ENCODE results near the gene C16orf74. TPM values are rescaled to one million over a fixed set of nuclear protein-coding genes. Genes with fewer than 3 reads are reported as not detected.

Gene C16orf74
- polyA plus RNA-seq, 6 donors from 2014 or later = 106 to 243 (median 143) TPM

GRCh38 chr16:85752511-85753420 lies 1.9 kb upstream of the C16orf74 start:
- DNase-seq (peak; percentile 35), ATAC-seq (ENCODE audit: low read depth in 2 of 2) (no peak)
- Mint-ChIP-seq H3K36me3 (no peaks in the 10 kb centered on the region), H3K27ac (peak overlapping the region; percentile 9 to 100 (median 92)), H3K9me3 (peaks cover 0 to 2% (median 0%) of the 10 kb centered on the region in 7 donors), H3K4me3 (peak overlapping the region; percentile 58 to 96 (median 84)), H3K27me3 (no peaks in the 10 kb centered on the region), H3K4me1 (peaks cover 65 to 82% (median 76%) of the 10 kb centered on the region in 3 donors)

GRCh38 chr16:85751698-85752501 lies 1.0 kb upstream of the C16orf74 start:
- peaks cover 64 to 82% (median 81%) of the 10 kb centered on the region in 3 donors for H3K4me1 Mint-ChIP-seq
- H3K27me3 Mint-ChIP-seq = no peaks in the 10 kb centered on the region
- peak overlapping the region; percentile 73 to 96 (median 88) for H3K4me3 Mint-ChIP-seq
- ATAC-seq (ENCODE audit: low read depth in 2 of 2) (no peak), DNase-seq (peak; percentile 19)
- H3K36me3 Mint-ChIP-seq = no peaks in the 10 kb centered on the region
- H3K27ac Mint-ChIP-seq = peak overlapping the region in 5 of 6 donors; percentile 55 to 100 (median 85)
- no peaks in the 10 kb centered on the region for H3K9me3 Mint-ChIP-seq

GRCh38 chr16:85750146-85750826 lies 610 bp downstream of the C16orf74 start:
- Mint-ChIP-seq H3K36me3 (no peaks in the 10 kb centered on the region), H3K27me3 (no peaks in the 10 kb centered on the region), H3K4me3 (peak overlapping the region; percentile 94 to 99 (median 96)), H3K9me3 (no peaks in the 10 kb centered on the region), H3K27ac (peak overlapping the region; percentile 61 to 97 (median 89)), H3K4me1 (peaks cover 60 to 82% (median 76%) of the 10 kb centered on the region in 3 donors)
- ATAC-seq (ENCODE audit: low read depth in 2 of 2) (peak; percentile 51 to 59), DNase-seq (peak; percentile 55)

GRCh38 chr16:85749771-85750145 lies 1.1 kb downstream of the C16orf74 start:
- H3K36me3 Mint-ChIP-seq = no peaks in the 10 kb centered on the region
- H3K4me3 Mint-ChIP-seq = peak overlapping the region; percentile 94 to 99 (median 96)
- no peaks in the 10 kb centered on the region for H3K9me3 Mint-ChIP-seq
- peak overlapping the region in 4 of 6 donors; percentile 87 to 97 (median 92) for H3K27ac Mint-ChIP-seq
- H3K4me1 Mint-ChIP-seq = peaks cover 57 to 80% (median 71%) of the 10 kb centered on the region in 3 donors
- no peaks in the 10 kb centered on the region for H3K27me3 Mint-ChIP-seq
- DNase-seq (no peak), ATAC-seq (ENCODE audit: low read depth in 2 of 2) (no peak)

- DNase-seq = no peak
- Mint-ChIP-seq H3K9me3 (no peaks in the 10 kb centered on the region), H3K27ac (peak overlapping the region; percentile 53 to 94 (median 76)), H3K27me3 (no peaks in the 10 kb centered on the region), H3K4me3 (peak overlapping the region; percentile 56 to 87 (median 64)), H3K36me3 (no peaks in the 10 kb centered on the region), H3K4me1 (peaks cover 32 to 64% (median 40%) of the 10 kb centered on the region in 3 donors)
- ATAC-seq (ENCODE audit: low read depth in 2 of 2) = no peak
Observed at GRCh38 chr16:85746460-85747215, 4.3 kb downstream of the C16orf74 start.

GRCh38 chr16:85738923-85739715 lies 11.8 kb downstream of the C16orf74 start:
- no peak overlapping the region for H3K4me3 Mint-ChIP-seq
- DNase-seq = no peak
- ATAC-seq (ENCODE audit: low read depth in 2 of 2) = no peak
- H3K36me3 Mint-ChIP-seq = peaks cover 0 to 4% of the 10 kb centered on the region in 2 donors
- H3K4me1 Mint-ChIP-seq = peaks cover 26 to 59% (median 33%) of the 10 kb centered on the region in 3 donors
- H3K9me3 Mint-ChIP-seq = no peaks in the 10 kb centered on the region
- no peaks in the 10 kb centered on the region for H3K27me3 Mint-ChIP-seq
- H3K27ac Mint-ChIP-seq = peak overlapping the region in 1 of 6 donors; percentile 63

- Mint-ChIP-seq H3K4me1 (peaks cover 25 to 55% (median 38%) of the 10 kb centered on the region in 3 donors), H3K36me3 (peaks cover 0 to 8% of the 10 kb centered on the region in 2 donors), H3K4me3 (peak overlapping the region in 4 of 8 donors; percentile 15 to 77 (median 72)), H3K9me3 (no peaks in the 10 kb centered on the region), H3K27me3 (no peaks in the 10 kb centered on the region), H3K27ac (peak overlapping the region in 4 of 6 donors; percentile 21 to 79 (median 72))
- ATAC-seq (ENCODE audit: low read depth in 2 of 2) = no peak
- no peak for DNase-seq
Observed at GRCh38 chr16:85736921-85737320, 14.0 kb downstream of the C16orf74 start.

GRCh38 chr16:85735946-85736345 lies 14.9 kb downstream of the C16orf74 start:
- H3K4me3 Mint-ChIP-seq = peak overlapping the region; percentile 56 to 90 (median 78)
- no peaks in the 10 kb centered on the region for H3K27me3 Mint-ChIP-seq
- peaks cover 0 to 8% of the 10 kb centered on the region in 2 donors for H3K36me3 Mint-ChIP-seq
- ATAC-seq (ENCODE audit: low read depth in 2 of 2) (no peak), DNase-seq (no peak)
- no peaks in the 10 kb centered on the region for H3K9me3 Mint-ChIP-seq
- peaks cover 28 to 46% (median 36%) of the 10 kb centered on the region in 3 donors for H3K4me1 Mint-ChIP-seq
- peak overlapping the region in 4 of 6 donors; percentile 57 to 88 (median 80) for H3K27ac Mint-ChIP-seq

GRCh38 chr16:85735225-85735635 lies 15.7 kb downstream of the C16orf74 start:
- Mint-ChIP-seq H3K9me3 (no peaks in the 10 kb centered on the region), H3K36me3 (peaks cover 0 to 8% of the 10 kb centered on the region in 2 donors), H3K4me1 (peaks cover 35 to 51% (median 42%) of the 10 kb centered on the region in 3 donors), H3K4me3 (peak overlapping the region; percentile 56 to 90 (median 78)), H3K27me3 (no peaks in the 10 kb centered on the region), H3K27ac (peak overlapping the region; percentile 9 to 88 (median 76))
- ATAC-seq (ENCODE audit: low read depth in 2 of 2) (peak; percentile 86 to 89), DNase-seq (peak; percentile 64)

- Mint-ChIP-seq H3K27ac (peak overlapping the region in 3 of 6 donors; percentile 41 to 78 (median 75)), H3K27me3 (no peaks in the 10 kb centered on the region), H3K36me3 (peaks cover 0 to 8% of the 10 kb centered on the region in 2 donors), H3K4me3 (peak overlapping the region in 6 of 8 donors; percentile 51 to 90 (median 76)), H3K4me1 (peaks cover 40 to 51% (median 50%) of the 10 kb centered on the region in 3 donors), H3K9me3 (no peaks in the 10 kb centered on the region)
- DNase-seq (no peak), ATAC-seq (ENCODE audit: low read depth in 2 of 2) (no peak)
Observed at GRCh38 chr16:85734311-85735017, 16.4 kb downstream of the C16orf74 start.

- peak overlapping the region in 1 of 6 donors; percentile 78 for H3K27ac Mint-ChIP-seq
- no peak for ATAC-seq (ENCODE audit: low read depth in 2 of 2)
- peaks cover 0 to 4% of the 10 kb centered on the region in 2 donors for H3K36me3 Mint-ChIP-seq
- DNase-seq = no peak
- H3K4me3 Mint-ChIP-seq = peak overlapping the region in 1 of 8 donors; percentile 64
- H3K9me3 Mint-ChIP-seq = no peaks in the 10 kb centered on the region
- no peaks in the 10 kb centered on the region for H3K27me3 Mint-ChIP-seq
- H3K4me1 Mint-ChIP-seq = peaks cover 46 to 57% (median 56%) of the 10 kb centered on the region in 3 donors
Observed at GRCh38 chr16:85733839-85734170, 17.1 kb downstream of the C16orf74 start.

All from naive B cell (primary cell).